Mammary microvascular endothelial cell (primary cell): Measurements from ENCODE around the gene RABGGTA. TPM values are rescaled to one million over a fixed set of nuclear protein-coding genes. Genes with fewer than 3 reads are reported as not detected.

Experiments used
- total RNA-seq: library from RNA; depleted of rRNA; stranded (reverse); fragments of >200 nt; gene quantifications from 2 replicates; pipeline ENCODE4 v1.2.3, GENCODE V29; 2015

Gene RABGGTA
- total RNA-seq = 33.1 and 48.0 TPM in 2 replicates

GRCh38 chr14:24271134-24271833 is at the start of gene RABGGTA:
Gene RABGGTA (minus strand): TSS chr14:24271597. CDS start chr14:24271115, 482 bp downstream.

GRCh38 chr14:24310646-24311604 is 39.5 kb upstream of the RABGGTA start, which contains the start of gene LTB4R:
Gene LTB4R (plus strand): TSS chr14:24311502. CDS start chr14:24315652, 4,150 bp downstream.

GRCh38 chr14:24309538-24310264 is 38.3 kb upstream of the RABGGTA start, which contains the start of gene LTB4R2:
Gene LTB4R2 (plus strand): TSS chr14:24310140. CDS start chr14:24310665, 525 bp downstream.

GRCh38 chr14:24307575-24308341 is 36.4 kb upstream of the RABGGTA start, which contains the start of gene CIDEB:
Gene CIDEB (minus strand): TSS chr14:24307977. CDS start chr14:24307858, 119 bp downstream.

GRCh38 chr14:24299255-24300191 is 28.1 kb upstream of the RABGGTA start, which contains the start of the genes DHRS1 and NOP9:
Gene DHRS1 (minus strand): TSS chr14:24299780. CDS start chr14:24299106, 674 bp downstream.
Gene NOP9 (plus strand): TSS chr14:24299850. CDS start chr14:24299955, 105 bp downstream.

GRCh38 chr14:24262821-24263733 is 8.3 kb downstream of the RABGGTA start, which contains the start of gene TGM1:
Gene TGM1 (minus strand): TSS chr14:24263177. CDS start chr14:24262352, 825 bp downstream.

GRCh38 chr14:24232645-24233537 is 38.5 kb downstream of the RABGGTA start, which contains the start of gene GMPR2:
Gene GMPR2 (plus strand): TSS chr14:24232929. CDS start chr14:24233254, 325 bp downstream.

GRCh38 chr14:24232121-24232644 is 39.2 kb downstream of the RABGGTA start, which contains the start of gene NEDD8:
Gene NEDD8 (minus strand): TSS chr14:24232367. CDS start chr14:24232267, 100 bp downstream.

Other genes starting within 250 kb of the RABGGTA start
- gene CARMIL3, start 219.6 kb downstream of the RABGGTA start, total RNA-seq = 0.05 TPM in 1 of 2 replicates, not detected in the other
- gene CPNE6, start 200.0 kb downstream of the RABGGTA start, total RNA-seq = not detected in 2 replicates
- 7.9 and 24.3 TPM in 2 replicates for gene PCK2, start 177.3 kb downstream of the RABGGTA start, total RNA-seq
- 43.6 and 46.1 TPM in 2 replicates for gene DCAF11, start 156.8 kb downstream of the RABGGTA start, total RNA-seq
- gene NRL, start 156.6 kb downstream of the RABGGTA start, total RNA-seq = 0.74 and 1.3 TPM in 2 replicates
- gene FITM1, start 140.9 kb downstream of the RABGGTA start, total RNA-seq = 0.10 TPM in 1 of 2 replicates, not detected in the other
- 311 and 318 TPM in 2 replicates for gene PSME1, start 135.4 kb downstream of the RABGGTA start, total RNA-seq
- 15.7 and 22.2 TPM in 2 replicates for gene EMC9, start 130.0 kb downstream of the RABGGTA start, total RNA-seq
- 179 and 201 TPM in 2 replicates for gene PSME2, start 125.0 kb downstream of the RABGGTA start, total RNA-seq
- gene RNF31, start 124.1 kb downstream of the RABGGTA start, total RNA-seq = 41.4 and 59.8 TPM in 2 replicates
- gene IRF9, start 110.3 kb downstream of the RABGGTA start, total RNA-seq = 55.8 and 57.5 TPM in 2 replicates
- 14.8 and 16.6 TPM in 2 replicates for gene REC8, start 99.5 kb downstream of the RABGGTA start, total RNA-seq
- gene IPO4, start 82.8 kb downstream of the RABGGTA start, total RNA-seq = 61.1 and 67.6 TPM in 2 replicates
- 52.3 and 57.7 TPM in 2 replicates for gene TM9SF1, start 76.2 kb downstream of the RABGGTA start, total RNA-seq
- not detected in 2 replicates for gene TSSK4, start 65.9 kb downstream of the RABGGTA start, total RNA-seq
- gene CHMP4A, start 58.1 kb downstream of the RABGGTA start, total RNA-seq = 44.2 and 49.3 TPM in 2 replicates
- 15.8 and 15.9 TPM in 2 replicates for gene MDP1, start 55.5 kb downstream of the RABGGTA start, total RNA-seq
- gene NEDD8, start 39.2 kb downstream of the RABGGTA start, total RNA-seq = 259 and 294 TPM in 2 replicates
- 66.4 and 67.7 TPM in 2 replicates for gene GMPR2, start 38.7 kb downstream of the RABGGTA start, total RNA-seq
- gene TINF2, start 29.0 kb downstream of the RABGGTA start, total RNA-seq = 72.0 and 90.4 TPM in 2 replicates
- gene TGM1, start 8.4 kb downstream of the RABGGTA start, total RNA-seq = 0.27 and 2.1 TPM in 2 replicates
- gene DHRS1, start 28.2 kb upstream of the RABGGTA start, total RNA-seq = 25.0 and 29.0 TPM in 2 replicates
- gene NOP9, start 28.3 kb upstream of the RABGGTA start, total RNA-seq = 25.0 and 27.2 TPM in 2 replicates
- 14.5 and 19.0 TPM in 2 replicates for gene CIDEB, start 36.4 kb upstream of the RABGGTA start, total RNA-seq
- 3.9 and 5.0 TPM in 2 replicates for gene LTB4R2, start 38.5 kb upstream of the RABGGTA start, total RNA-seq
- gene LTB4R, start 39.9 kb upstream of the RABGGTA start, total RNA-seq = 12.9 and 16.3 TPM in 2 replicates
- gene ADCY4, start 63.5 kb upstream of the RABGGTA start, total RNA-seq = 21.3 and 26.8 TPM in 2 replicates
- gene RIPK3, start 68.4 kb upstream of the RABGGTA start, total RNA-seq = 2.3 and 4.4 TPM in 2 replicates
- gene NFATC4, start 96.6 kb upstream of the RABGGTA start, total RNA-seq = 4.1 and 9.0 TPM in 2 replicates
- 4.8 and 5.5 TPM in 2 replicates for gene NYNRIN, start 127.4 kb upstream of the RABGGTA start, total RNA-seq
- 0.20 and 2.2 TPM in 2 replicates for gene CBLN3, start 158.1 kb upstream of the RABGGTA start, total RNA-seq
- gene KHNYN, start 158.4 kb upstream of the RABGGTA start, total RNA-seq = 27.6 and 31.2 TPM in 2 replicates
- gene SDR39U1, start 171.2 kb upstream of the RABGGTA start, total RNA-seq = 18.0 and 18.9 TPM in 2 replicates
- not detected in 2 replicates for gene CMA1, start 236.7 kb upstream of the RABGGTA start, total RNA-seq